HepG2 (cell line): ENCODE data around the gene TMEM121. TPM values are rescaled to one million over a fixed set of nuclear protein-coding genes. Genes with fewer than 3 reads are reported as not detected.

ENCODE experiments used
- ATAC-seq: fragments of 200-7000 bp; cut with Tn5 transposase; 3 replicates; pipeline ENCODE4 v1.9.1; 2020; ENCODE audit warnings: mild to moderate bottlenecking, moderate library complexity
- BruUV-seq: library from RNA; stranded (reverse); fragments of 400-500 nt; replicated peaks from 2 replicates; lab custom pipeline; 2021; lab: Mats Ljungman, UMichigan
- CTCF ChIA-PET: fragments of 300-600 bp; formaldehyde crosslinking; extraction: SDS; loops from one replicate; lab custom pipeline; 2021; ENCODE audit warnings: low total read pairs, inconsistent platforms, low intra/inter-chr PET ratio; lab: Yijun Ruan, JAX
- POLR2A ChIA-PET: fragments of 350-600 bp; sonication (Branson Sonifier 250); formaldehyde crosslinking; loops from one replicate; lab custom pipeline; 2020; ENCODE audit warnings: antibody characterized with exemption, inconsistent platforms; lab: Yijun Ruan, JAX
- DNase-seq: peaks from one replicate; pipeline ENCODE4 v3.0.0-alpha.2; 2015; ENCODE audit warnings: low spot score
- FAIRE-seq: peaks from 3 replicates; lab custom pipeline; 2011; peaks lifted over from hg19 to GRCh38; lab: Jason Lieb, UNC
- H2AFZ ChIP-seq: one replicate; pipeline ENCODE4 v1.6.1; 2011; ENCODE audit warnings: low read length, inconsistent platforms
- H3K27ac ChIP-seq: fragments of 300-600 bp; 3 replicates; pipeline ENCODE4 v1.8.0; 2011; ENCODE audit warnings: mixed run types, mild to moderate bottlenecking, mixed read lengths, low read length, inconsistent platforms; ENCODE audit not compliant: insufficient read depth; ENCODE audit errors: extremely low read length
- H3K27me3 ChIP-seq, 2 experiments: fragments of 200-600 bp in 1 of 2; 2 replicates in 1 of 2; 3 replicates in 1 of 2; pipeline versions ENCODE4 v1.6.0 to v1.8.0; 2011; ENCODE audit warnings: low read length in 2 of 2, mild to moderate bottlenecking in 2 of 2, moderate library complexity in 2 of 2, inconsistent platforms in 1 of 2; ENCODE audit not compliant: insufficient read depth in 2 of 2, control insufficient read depth in 1 of 2
- H3K36me3 ChIP-seq, 2 experiments: fragments of 200-600 bp in 1 of 2; replicated peaks in 1 of 2; 2 replicates in 1 of 2; 3 replicates in 1 of 2; pipeline versions ENCODE4 v1.5.1 to v1.8.0; 2011; ENCODE audit warnings: low read length in 2 of 2, inconsistent platforms in 1 of 2; ENCODE audit not compliant: insufficient read depth in 2 of 2, control insufficient read depth in 1 of 2
- H3K4me1 ChIP-seq: 2 replicates; pipeline ENCODE4 v1.5.1; 2012; ENCODE audit warnings: low read length, inconsistent platforms; ENCODE audit not compliant: insufficient read depth
- H3K4me2 ChIP-seq: 2 replicates; pipeline ENCODE4 v1.6.0; 2011; ENCODE audit warnings: low read depth, low read length, inconsistent platforms
- H3K4me3 ChIP-seq, 3 experiments: fragments of 200-600 bp in 1 of 3; sonication (generic), shearing (Covaris generic) in 1 of 3; replicated peaks in 1 of 3; 2 replicates each; pipeline ENCODE4 v1.5.1; 2011 to 2016; ENCODE audit warnings: low read length in 3 of 3, inconsistent platforms in 2 of 3, low read depth in 2 of 3, mild to moderate bottlenecking in 2 of 3, control low read depth in 1 of 3, mixed read lengths in 1 of 3; ENCODE audit not compliant: insufficient read depth in 1 of 3
- H3K79me2 ChIP-seq: one replicate; pipeline ENCODE4 v1.6.1; 2011; ENCODE audit warnings: low read length, inconsistent platforms; ENCODE audit not compliant: insufficient read depth
- H3K9ac ChIP-seq: 2 replicates; pipeline ENCODE4 v1.6.0; 2011; ENCODE audit warnings: mild to moderate bottlenecking, low read depth, low read length, inconsistent platforms; ENCODE audit not compliant: insufficient read depth
- H3K9me3 ChIP-seq: 2 replicates; pipeline ENCODE4 v1.5.1; 2012; ENCODE audit warnings: mild to moderate bottlenecking, low read length
- H4K20me1 ChIP-seq: 2 replicates; pipeline ENCODE4 v1.6.0; 2011; ENCODE audit warnings: inconsistent platforms, mild to moderate bottlenecking, low read length, moderate library complexity; ENCODE audit not compliant: insufficient read depth
- HOXA9 ChIP-seq: sonication (generic); formaldehyde crosslinking; IDR thresholded peaks from 2 replicates; pipeline ENCODE4 v1.8.1; 2022; ENCODE audit warnings: missing genetic modification reagents, mild to moderate bottlenecking, moderate library complexity, borderline replicate concordance
- KMT2A ChIP-seq: sonication (generic); formaldehyde crosslinking; IDR thresholded peaks from 2 replicates; pipeline ENCODE4 v1.4.0; 2020; ENCODE audit warnings: missing genetic modification reagents
- MED13 ChIP-seq: sonication (generic); formaldehyde crosslinking; IDR thresholded peaks from 2 replicates; pipeline ENCODE4 v1.5.0; 2020; ENCODE audit warnings: missing genetic modification reagents
- POLR2AphosphoS2 ChIP-seq: IDR thresholded peaks from 2 replicates; pipeline ENCODE4 v1.6.1; 2011; ENCODE audit warnings: low read depth, low read length, improper control_type of control experiment
- RBFOX2 ChIP-seq: fragments of 200-400 bp; formaldehyde crosslinking; IDR thresholded peaks from 2 replicates; pipeline ENCODE4 v1.6.1; 2017; ENCODE audit warnings: low read depth, mild to moderate bottlenecking, low read length
- ZBTB7B ChIP-seq: sonication (generic); formaldehyde crosslinking; IDR thresholded peaks from 2 replicates; pipeline ENCODE4 v1.4.0; 2020; ENCODE audit warnings: missing genetic modification reagents
- ZNF101 ChIP-seq: sonication (generic); formaldehyde crosslinking; IDR thresholded peaks from 2 replicates; pipeline ENCODE4 v1.4.0; 2020; ENCODE audit warnings: mild to moderate bottlenecking, low read depth, missing genetic modification reagents, borderline replicate concordance
- ZNF512B ChIP-seq: sonication (generic); formaldehyde crosslinking; IDR thresholded peaks from 2 replicates; pipeline ENCODE4 v1.5.1; 2020; ENCODE audit warnings: missing genetic modification reagents, mild to moderate bottlenecking, borderline replicate concordance
- ZNF687 ChIP-seq: sonication (generic); formaldehyde crosslinking; IDR thresholded peaks from 2 replicates; pipeline ENCODE4 v1.5.1; 2020; ENCODE audit warnings: mild to moderate bottlenecking, missing genetic modification reagents, moderate library complexity
- WGBS: methylation state at CpG from one replicate; pipeline ENCODE4 v1.1.6; 2017; ENCODE audit warnings: low lambda C conversion rate; 5-methylcytosine and 5-hydroxymethylcytosine counted together
- in situ Hi-C: cut with HindIII; loops from 2 replicates; pipeline ENCODE4 v1.10.0; 2017; ENCODE audit warnings: low pct_unique_long_range_greater_than_20kb; ENCODE audit not compliant: extremely low pct_ligation_motif_present
- intact Hi-C: fragments of 100-400 bp; cut with micrococcal nuclease; formaldehyde crosslinking; loops from one replicate; pipeline ENCODE4 v1.10.0; 2022; ENCODE audit not compliant: unreplicated experiment
- polyA plus RNA-seq, 8 experiments: library from polyadenylated mRNA; depleted of rRNA in 3 of 8; stranded (reverse) in 7 of 8; unstranded in 1 of 8; fragments of >200 nt; fragmentation: Illumina TruSeq in 4 of 8; extraction: Trizol in 4 of 8; gene quantifications; 2 replicates each; pipeline versions ENCODE4 v1.2.1 to v1.2.3, GENCODE V29; 2011 to 2016; ENCODE audit warnings: low read depth in 4 of 8, missing spikeins in 1 of 8, mixed read lengths in 1 of 8; ENCODE audit not compliant: insufficient read depth in 1 of 8
- total RNA-seq, 5 experiments: library from RNA; depleted of rRNA; stranded (reverse); fragments of >200 nt; fragmentation: Illumina TruSeq; extraction: Trizol; gene quantifications; 2 replicates each; pipeline ENCODE4 v1.2.3, GENCODE V29; 2016; ENCODE audit warnings: low read depth in 1 of 5

Gene TMEM121
- total and polyA plus RNA-seq, 2 of the 13 experiments (the other 11 are each of a cell fraction or from before 2014, with no cell fraction given), result 6.6 to 19.0 TPM

DNA sequence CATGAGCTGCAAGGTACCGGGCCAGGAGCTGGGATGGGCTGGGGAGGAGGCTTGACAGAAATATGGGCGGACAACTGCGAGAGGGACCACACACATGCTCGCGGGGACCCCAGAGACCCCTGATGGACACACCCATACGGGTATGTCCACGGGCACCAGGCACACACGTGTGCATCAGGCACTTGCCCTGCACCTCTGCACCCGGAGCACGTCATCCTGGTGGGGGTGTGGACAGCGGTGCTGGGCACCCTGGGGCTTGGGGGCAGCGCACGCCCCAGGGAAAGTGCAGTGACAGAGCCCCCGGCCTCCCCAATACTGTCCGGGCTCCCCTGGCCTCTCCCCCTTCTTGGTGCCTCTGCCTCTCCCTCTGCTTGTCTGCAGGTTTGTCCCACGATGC is 41.4 kb upstream of the TMEM121 start:
- FAIRE-seq, result no peak
- no TSS peak for BruUV-seq
- Histone ChIP-seq H3K9me3 (no peaks in the 10 kb centered on the region), H3K36me3 (no peaks in the 10 kb centered on the region), H3K4me1 (peaks cover 80% of the 10 kb centered on the region), H3K4me2 (peak overlapping the region; percentile 98), H3K27me3 (peaks cover 2 to 32% of the 10 kb centered on the region in 2 experiments; a peak in 4 of 5 replicates), H3K9ac (peak overlapping the region; percentile 75; the same call in 1 of the 2 replicates), H3K4me3 (peak overlapping the region in 1 of 3 experiments; percentile 76; a peak in 1 of 6 replicates), H3K79me2 (no peaks in the 10 kb centered on the region), H3K27ac (no peak overlapping the region), H2AFZ (no peak overlapping the region), H4K20me1 (no peaks in the 10 kb centered on the region)
- ATAC-seq, result no peak
- CTCF ChIA-PET, result interaction anchor here (1.7 kb wide), 1 partner anchor 36 kb away, joined by 13 read pairs; no protein-coding TSS in a partner anchor
- 39% methylated on average over 5 of the region's 16 CpGs for WGBS
- TF ChIP-seq MED13 (CRISPR knock-in tag) (no peak), POLR2AphosphoS2 (peak; percentile 7; the same call in 1 of the 2 replicates)
- POLR2A ChIA-PET, result no interaction called here
- in situ Hi-C loops, result loop anchor here (5.0 kb wide), 2 partner anchors 42 to 108 kb away; partner anchors contain the start of gene TMEM121
- intact Hi-C loops, result loop anchor here (5.0 kb wide), 1 partner anchor 73 kb away; no protein-coding TSS in a partner anchor
- DNase-seq, result no peak

DNA sequence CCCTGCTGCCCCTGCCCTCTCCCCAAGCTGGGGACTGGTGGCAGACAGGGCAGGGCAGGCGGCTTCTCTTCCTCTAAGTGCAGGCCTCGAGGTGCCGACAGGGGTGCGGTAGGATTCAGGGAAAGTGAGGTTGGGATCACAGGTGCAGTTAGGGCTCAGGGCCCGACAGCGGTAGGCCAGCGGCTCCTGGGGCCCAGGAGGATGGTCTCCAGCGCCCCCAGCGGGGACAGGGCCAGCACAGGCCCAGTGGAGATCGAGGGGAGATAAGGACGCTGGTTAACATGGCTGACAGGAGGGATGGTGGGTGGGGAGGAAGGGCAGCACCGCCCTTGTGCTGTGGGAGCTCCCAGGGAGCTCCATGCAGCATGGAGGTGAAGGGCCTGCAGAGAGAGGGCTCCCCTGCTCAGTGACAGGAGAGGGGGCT is 40.6 kb upstream of the TMEM121 start:
- peak overlapping the region; percentile 98 for H3K4me2 ChIP-seq
- CTCF ChIA-PET, result interaction anchor here (1.6 to 1.7 kb wide), 2 partner anchors 37 to 115 kb away, joined by 6 to 13 read pairs; no protein-coding TSS in a partner anchor
- 0 out of 2 replicates have a peak, but pooled peaks have one; percentile 42 for TF ChIP-seq HOXA9 (CRISPR knock-in tag)
- TF ChIP-seq RBFOX2, result no peak
- TF ChIP-seq ZNF687 (CRISPR knock-in tag), result peak; percentile 83
- no peak for TF ChIP-seq ZNF512B (CRISPR knock-in tag)
- peak; percentile 64; the same call in 1 of the 2 replicates for TF ChIP-seq ZBTB7B (CRISPR knock-in tag)
- TF ChIP-seq KMT2A (CRISPR knock-in tag), result 0 out of 2 replicates have a peak, but pooled peaks have one; percentile 24
- no peak for TF ChIP-seq ZNF101 (CRISPR knock-in tag)

More for the DNA sequence above, 40.6 kb upstream of the TMEM121 start:
- FAIRE-seq (peak; percentile 66), DNase-seq (peak; percentile 74), ATAC-seq (peak; percentile 42)
- intact Hi-C loops (loop anchor here (5.0 kb wide), 1 partner anchor 73 kb away; no protein-coding TSS in a partner anchor), in situ Hi-C loops (loop anchor here (5.0 kb wide), 2 partner anchors 42 to 108 kb away; partner anchors contain the start of gene TMEM121)
- peaks cover 76% of the 10 kb centered on the region for H3K4me1 ChIP-seq
- H3K9me3 ChIP-seq, result no peaks in the 10 kb centered on the region
- WGBS, result 0% methylated on average over 12 of the region's 12 CpGs
- no TSS peak for BruUV-seq
- H4K20me1 ChIP-seq, result no peaks in the 10 kb centered on the region
- no peak overlapping the region for H2AFZ ChIP-seq
- H3K4me3 ChIP-seq, result peak overlapping the region; percentile 57 to 76 (median 68)
- no peaks in the 10 kb centered on the region for H3K79me2 ChIP-seq
- H3K27ac ChIP-seq, result no peak overlapping the region
- peak overlapping the region; percentile 75 for H3K9ac ChIP-seq
- H3K27me3 ChIP-seq, result peaks cover 2 to 32% of the 10 kb centered on the region in 2 experiments; a peak in 4 of 5 replicates
- POLR2A ChIA-PET, result interaction anchor here (0.8 to 1.1 kb wide), 4 partner anchors 9 to 87 kb away, joined by 3 read pairs; partner anchors contain the start of gene TEX22
- H3K36me3 ChIP-seq, result no peaks in the 10 kb centered on the region
